ENCODE results near the gene CCDC88B.
"Not testable (repeated sequence)": the region's sequence is repeated elsewhere in the genome, so short reads cannot be mapped to it uniquely, and the experiment has no call there.

CCDC88B gene

DNA sequence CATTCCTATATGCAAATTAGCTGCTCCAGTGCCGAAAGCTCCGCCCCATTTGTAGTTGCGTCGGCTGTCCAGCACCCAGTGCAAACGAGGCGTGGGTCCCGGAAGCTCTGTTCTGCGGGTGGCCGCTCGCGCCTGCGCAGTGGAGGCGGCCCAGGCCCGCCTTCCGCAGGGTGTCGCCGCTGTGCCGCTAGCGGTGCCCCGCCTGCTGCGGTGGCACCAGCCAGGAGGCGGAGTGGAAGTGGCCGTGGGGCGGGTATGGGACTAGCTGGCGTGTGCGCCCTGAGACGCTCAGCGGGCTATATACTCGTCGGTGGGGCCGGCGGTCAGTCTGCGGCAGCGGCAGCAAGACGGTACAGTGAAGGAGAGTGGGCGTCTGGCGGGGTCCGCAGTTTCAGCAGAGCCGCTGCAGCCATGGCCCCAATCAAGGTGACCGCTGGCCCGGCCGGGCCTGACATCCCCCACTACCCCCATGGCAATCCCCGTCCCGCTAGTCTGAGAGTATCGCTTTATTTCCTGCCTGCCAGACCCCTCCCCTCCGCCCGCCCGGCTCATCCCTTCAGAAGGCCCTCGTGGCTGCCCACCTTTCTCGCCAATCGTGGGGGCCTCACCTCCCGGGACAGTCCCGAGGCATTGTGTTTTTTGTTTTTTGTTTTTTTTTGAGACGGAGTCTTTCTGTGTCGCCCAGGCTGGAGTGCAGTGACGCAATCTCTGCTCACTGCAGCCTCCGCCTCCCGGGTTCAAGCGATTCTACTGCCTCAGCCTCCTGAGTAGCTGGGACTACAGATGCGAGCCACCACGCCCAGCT, 21.8 kb upstream of the CCDC88B start, which contains the start of gene PRDX5:
PRDX5 (plus strand) TSS at position 161 of the 805 bp plus-strand sequence; CDS start at position 256, 95 bp downstream.
- Histone ChIP-seq H3K9ac (peak within 1 kb of the TSS; percentile 81 to 94 (median 85)), H3K4me3 (peak within 1 kb of the TSS; percentile 73 to 92 (median 81)), H3K9me3 (replicated peaks in 1 of 11) (no peaks in the 10 kb centered on the region), H3K36me3 (peaks cover 33 to 62% (median 47%) of the 10 kb centered on the region in 11 experiments), H4K20me1 (peaks cover 8 to 40% (median 33%) of the 10 kb centered on the region in 11 experiments; a peak in 19 of 22 replicates), H3K27ac (peak within 1 kb of the TSS; percentile 86 to 94 (median 89)), H3K27me3 (no peaks in the 10 kb centered on the region), H3K4me1 (peaks cover 31 to 66% (median 44%) of the 10 kb centered on the region in 10 experiments), H3K4me2 (peak within 1 kb of the TSS; percentile 86 to 97 (median 94))
- TF ChIP-seq Cebpa-rat (IDR thresholded peaks at IDR 0.05), result peak in 8 of 11 experiments; percentile 25 to 76 (median 49); a peak in 9 of 22 replicates

DNA sequence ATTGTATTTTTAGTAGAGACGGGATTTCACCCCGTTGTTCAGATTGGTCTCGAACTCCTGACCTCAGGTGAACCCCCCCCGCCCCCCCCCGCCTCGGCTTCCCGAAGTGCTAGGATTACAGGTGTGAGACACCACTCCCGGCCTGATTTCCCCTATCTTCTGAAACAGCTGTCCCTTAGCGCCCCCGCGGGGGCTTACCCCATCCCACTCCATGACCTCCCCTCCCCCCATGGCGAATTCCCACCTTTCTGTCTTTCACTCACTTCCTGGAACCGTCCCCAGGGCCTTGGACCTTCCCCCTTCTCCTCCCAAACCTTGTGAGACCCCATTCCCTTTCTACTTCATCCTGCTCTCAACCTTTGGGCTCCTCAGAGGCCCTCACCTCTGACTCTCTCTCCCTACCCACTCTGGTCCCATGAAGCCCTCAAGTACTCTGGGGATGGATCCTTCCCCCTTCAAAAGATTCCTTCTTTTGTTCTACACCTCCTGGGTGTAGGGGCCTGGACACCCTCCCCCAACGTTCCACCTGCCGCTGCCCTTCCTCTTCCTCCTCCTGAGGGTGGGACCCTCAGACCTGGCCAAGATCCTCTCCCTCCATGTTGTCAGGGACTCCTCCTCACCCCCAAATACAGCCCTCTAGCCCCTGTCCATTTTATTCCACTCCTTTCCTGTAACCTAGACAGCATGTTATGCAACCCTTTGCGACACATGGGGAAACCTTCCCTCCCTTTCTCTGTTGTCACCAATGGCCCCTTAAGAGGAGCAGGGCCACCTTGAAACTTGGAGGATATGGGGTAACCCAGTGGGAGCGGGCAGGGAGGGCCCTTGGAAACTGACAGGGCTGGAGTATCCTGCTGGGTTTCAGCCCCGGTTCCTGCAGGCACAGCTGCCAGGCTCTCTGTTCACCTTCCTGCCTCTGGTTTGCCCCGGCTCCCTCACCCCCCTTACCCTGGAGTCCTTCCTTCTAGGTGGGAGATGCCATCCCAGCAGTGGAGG, 20.9 kb upstream of the CCDC88B start:
- Histone ChIP-seq H3K27me3 (no peaks in the 10 kb centered on the region), H3K36me3 (peaks cover 24 to 53% (median 39%) of the 10 kb centered on the region in 11 experiments), H3K27ac (peak overlapping the region; percentile 35 to 94 (median 88); a peak in 21 of 22 replicates), H3K9ac (peak overlapping the region; percentile 81 to 94 (median 85)), H3K4me1 (peaks cover 37 to 66% (median 46%) of the 10 kb centered on the region in 10 experiments), H4K20me1 (peaks cover 1 to 31% (median 24%) of the 10 kb centered on the region in 11 experiments; a peak in 18 of 22 replicates), H3K4me3 (peak overlapping the region; percentile 73 to 92 (median 81)), H3K4me2 (peak overlapping the region; percentile 86 to 97 (median 94)), H3K9me3 (replicated peaks in 1 of 11) (no peaks in the 10 kb centered on the region)
- TF ChIP-seq Cebpa-rat (IDR thresholded peaks at IDR 0.05), result peak in 4 of 11 experiments; percentile 14 to 65 (median 38); a peak in 4 of 22 replicates

DNA sequence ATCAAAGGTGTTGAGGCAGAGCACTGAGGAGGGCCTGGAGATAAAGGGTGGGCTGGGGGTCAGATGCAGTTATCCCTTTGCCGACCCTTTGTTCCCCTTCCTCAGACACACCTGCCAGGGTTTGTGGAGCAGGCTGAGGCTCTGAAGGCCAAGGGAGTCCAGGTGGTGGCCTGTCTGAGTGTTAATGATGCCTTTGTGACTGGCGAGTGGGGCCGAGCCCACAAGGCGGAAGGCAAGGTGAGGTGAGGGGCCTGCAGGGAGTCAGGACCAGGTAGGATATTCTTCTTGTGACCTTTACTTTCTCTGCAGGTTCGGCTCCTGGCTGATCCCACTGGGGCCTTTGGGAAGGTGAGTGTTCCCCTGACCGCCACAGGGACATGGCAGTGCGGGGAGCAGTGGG, 19.4 kb upstream of the CCDC88B start:
- Histone ChIP-seq H3K9me3 (replicated peaks in 1 of 11) (no peaks in the 10 kb centered on the region), H3K36me3 (peaks cover 9 to 38% (median 24%) of the 10 kb centered on the region in 11 experiments), H3K9ac (0 out of 22 replicates have a peak overlapping the region, but pooled peaks of 2 of the 11 experiments have one; percentile 13 to 19), H3K4me2 (0 out of 22 replicates have a peak overlapping the region, but pooled peaks of 1 of the 11 experiments have one; percentile 96), H3K4me1 (peaks cover 24 to 53% (median 42%) of the 10 kb centered on the region in 10 experiments), H3K4me3 (no peak overlapping the region), H3K27ac (peak overlapping the region in 1 of 11 experiments; percentile 38; a peak in 1 of 22 replicates), H4K20me1 (peaks cover 0 to 16% (median 9%) of the 10 kb centered on the region in 11 experiments; a peak in 14 of 22 replicates), H3K27me3 (no peaks in the 10 kb centered on the region)
- TF ChIP-seq Cebpa-rat (IDR thresholded peaks at IDR 0.05), result no peak

DNA sequence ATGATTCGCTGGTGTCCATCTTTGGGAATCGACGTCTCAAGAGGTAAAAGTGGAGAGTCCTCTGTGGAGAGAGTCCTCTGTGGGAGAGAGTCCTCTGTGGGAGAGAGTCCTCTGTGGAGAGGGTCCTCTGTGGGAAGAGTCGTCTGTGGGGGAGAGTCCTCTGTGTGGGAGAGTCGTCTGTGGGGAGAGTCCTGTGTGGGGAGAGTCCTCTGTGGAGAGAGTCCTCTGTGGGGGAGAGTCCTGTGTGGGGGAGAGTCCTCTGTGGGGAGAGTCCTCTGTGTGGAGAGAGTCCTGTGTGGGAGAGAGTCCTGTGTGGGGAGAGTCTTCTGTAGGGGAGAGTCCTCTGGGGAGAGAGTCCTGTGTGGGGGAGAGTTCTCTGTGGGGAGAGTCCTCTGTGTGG, 19.0 kb upstream of the CCDC88B start:
- TF ChIP-seq Cebpa-rat (IDR thresholded peaks at IDR 0.05), result no peak
- Histone ChIP-seq H3K4me3 (no peak overlapping the region), H3K4me2 (no peak overlapping the region), H3K27me3 (no peaks in the 10 kb centered on the region), H3K9ac (peak overlapping the region in 6 of 11 experiments; percentile 10 to 29 (median 18); a peak in 1 of 22 replicates), H3K27ac (peak overlapping the region in 4 of 11 experiments; percentile 1 to 38 (median 16); a peak in 3 of 22 replicates), H4K20me1 (peaks cover 0 to 11% (median 5%) of the 10 kb centered on the region in 11 experiments; a peak in 11 of 22 replicates), H3K36me3 (peaks cover 5 to 34% (median 19%) of the 10 kb centered on the region in 11 experiments; a peak in 21 of 22 replicates), H3K4me1 (peaks cover 19 to 48% (median 38%) of the 10 kb centered on the region in 10 experiments), H3K9me3 (replicated peaks in 1 of 11) (no peaks in the 10 kb centered on the region)

DNA sequence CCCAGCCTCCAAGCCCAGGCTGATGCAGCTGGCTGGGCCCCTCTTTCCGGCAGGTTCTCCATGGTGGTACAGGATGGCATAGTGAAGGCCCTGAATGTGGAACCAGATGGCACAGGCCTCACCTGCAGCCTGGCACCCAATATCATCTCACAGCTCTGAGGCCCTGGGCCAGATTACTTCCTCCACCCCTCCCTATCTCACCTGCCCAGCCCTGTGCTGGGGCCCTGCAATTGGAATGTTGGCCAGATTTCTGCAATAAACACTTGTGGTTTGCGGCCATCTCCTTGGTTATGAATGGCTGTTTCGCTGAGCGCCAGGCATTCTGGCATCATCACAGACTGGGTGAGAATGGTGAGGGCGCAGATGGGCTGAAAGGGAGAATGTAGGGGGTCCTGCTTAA, 18.5 kb upstream of the CCDC88B start:
- H4K20me1 ChIP-seq, result peaks cover 0 to 6% (median 0%) of the 10 kb centered on the region in 11 experiments; a peak in 5 of 22 replicates
- no peak for TF ChIP-seq Cebpa-rat (IDR thresholded peaks at IDR 0.05)
- H3K27ac ChIP-seq, result peak overlapping the region in 4 of 11 experiments; percentile 1 to 38 (median 16); a peak in 2 of 22 replicates
- peaks cover 0 to 30% (median 14%) of the 10 kb centered on the region in 11 experiments; a peak in 17 of 22 replicates for H3K36me3 ChIP-seq
- no peaks in the 10 kb centered on the region for H3K27me3 ChIP-seq
- H3K9ac ChIP-seq, result peak overlapping the region in 3 of 11 experiments; percentile 10 to 28 (median 17); a peak in 2 of 22 replicates
- H3K4me1 ChIP-seq, result peaks cover 14 to 43% (median 33%) of the 10 kb centered on the region in 10 experiments
- H3K4me2 ChIP-seq, result no peak overlapping the region
- H3K9me3 ChIP-seq (replicated peaks in 1 of 11), result no peaks in the 10 kb centered on the region
- H3K4me3 ChIP-seq, result no peak overlapping the region

DNA sequence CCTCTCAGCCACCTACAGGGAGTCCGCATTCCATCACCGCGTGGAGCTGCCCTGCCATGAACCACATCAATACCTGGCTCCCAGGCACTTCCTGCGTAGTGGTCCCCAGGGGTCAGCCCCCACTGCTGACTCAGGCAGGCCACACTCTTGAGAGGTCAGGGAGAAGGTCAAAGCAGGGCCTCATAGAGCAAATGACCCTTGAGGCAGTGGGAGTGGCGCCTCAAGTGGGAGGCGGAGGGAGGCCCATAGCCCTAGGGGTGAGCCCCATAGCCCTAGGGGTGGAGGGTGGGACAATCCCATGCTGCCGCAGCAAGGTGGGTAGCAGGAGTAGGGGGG, 17.1 kb upstream of the CCDC88B start:
- Histone ChIP-seq H3K4me1 (peaks cover 11 to 40% (median 31%) of the 10 kb centered on the region in 10 experiments), H4K20me1 (no peaks in the 10 kb centered on the region), H3K27ac (peak overlapping the region in 2 of 11 experiments; percentile 36 to 38; a peak in 3 of 22 replicates), H3K27me3 (no peaks in the 10 kb centered on the region), H3K4me3 (no peak overlapping the region), H3K4me2 (peak overlapping the region in 8 of 11 experiments; percentile 20 to 61 (median 44); a peak in 15 of 22 replicates), H3K36me3 (peaks cover 0 to 30% (median 14%) of the 10 kb centered on the region in 11 experiments; a peak in 15 of 22 replicates), H3K9me3 (replicated peaks in 1 of 11) (peaks cover 0 to 11% (median 0%) of the 10 kb centered on the region in 11 experiments; a peak in 9 of 22 replicates), H3K9ac (peak overlapping the region in 4 of 11 experiments; percentile 16 to 47 (median 24); a peak in 3 of 22 replicates)
- no peak for TF ChIP-seq Cebpa-rat (IDR thresholded peaks at IDR 0.05)

DNA sequence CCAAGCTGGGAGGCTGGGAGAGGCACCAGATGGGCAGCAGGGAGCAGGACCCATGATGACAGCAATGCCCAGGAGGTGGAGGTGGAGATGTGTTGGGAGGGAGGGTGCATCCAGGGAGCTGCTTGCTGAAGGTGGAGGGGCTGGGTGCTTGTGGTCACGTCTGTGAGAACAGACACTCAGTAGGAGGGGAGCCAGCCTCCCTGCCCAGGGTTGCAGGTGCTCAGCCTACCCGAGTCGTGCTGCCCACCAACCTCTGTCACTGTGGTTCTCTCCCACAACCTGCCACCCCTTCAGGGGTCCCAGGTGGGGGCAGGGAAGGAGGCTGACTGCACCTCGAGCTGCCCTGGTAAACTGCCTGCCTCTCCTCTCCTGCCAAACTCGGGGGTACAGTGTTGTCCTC, 16.6 kb upstream of the CCDC88B start:
- Histone ChIP-seq H3K27ac (0 out of 22 replicates have a peak overlapping the region, but pooled peaks of 2 of the 11 experiments have one; percentile 7 to 36), H3K27me3 (no peaks in the 10 kb centered on the region), H3K4me1 (peaks cover 11 to 40% (median 31%) of the 10 kb centered on the region in 10 experiments), H4K20me1 (no peaks in the 10 kb centered on the region), H3K36me3 (peaks cover 0 to 30% (median 14%) of the 10 kb centered on the region in 11 experiments; a peak in 15 of 22 replicates), H3K9me3 (replicated peaks in 1 of 11) (peaks cover 0 to 11% (median 0%) of the 10 kb centered on the region in 11 experiments; a peak in 9 of 22 replicates), H3K9ac (peak overlapping the region in 4 of 11 experiments; percentile 13 to 41 (median 17); a peak in 2 of 22 replicates), H3K4me3 (no peak overlapping the region), H3K4me2 (peak overlapping the region in 7 of 11 experiments; percentile 36 to 61 (median 45); a peak in 10 of 22 replicates)
- no peak for TF ChIP-seq Cebpa-rat (IDR thresholded peaks at IDR 0.05)

DNA sequence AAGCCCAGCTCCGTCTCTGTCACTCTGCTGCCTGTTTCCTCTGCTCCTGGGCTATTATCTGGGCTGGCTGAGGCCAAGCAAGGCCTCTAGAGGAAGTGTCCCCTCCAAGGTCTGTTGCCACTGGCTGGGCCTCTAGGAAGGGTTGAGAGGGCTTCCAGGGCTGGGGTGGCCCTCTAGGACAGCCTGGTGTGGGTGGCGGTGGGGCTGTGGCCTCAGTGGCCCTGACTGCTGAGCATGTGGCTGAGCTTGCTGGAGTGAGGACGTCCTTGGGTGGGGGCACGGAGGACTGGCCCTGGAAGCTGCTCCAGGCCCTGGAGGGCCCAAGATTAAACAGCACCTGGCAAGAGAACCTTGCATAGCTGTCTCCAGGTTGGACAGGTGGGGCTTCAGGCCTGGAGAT, 16.0 kb upstream of the CCDC88B start:
- Histone ChIP-seq H3K27ac (peak overlapping the region in 2 of 11 experiments; percentile 12 to 13; a peak in 1 of 22 replicates), H3K9me3 (replicated peaks in 1 of 11) (peaks cover 0 to 11% (median 0%) of the 10 kb centered on the region in 11 experiments; a peak in 9 of 22 replicates), H3K4me1 (peaks cover 8 to 37% (median 27%) of the 10 kb centered on the region in 10 experiments), H3K36me3 (peaks cover 0 to 30% (median 14%) of the 10 kb centered on the region in 11 experiments; a peak in 15 of 22 replicates), H3K9ac (peak overlapping the region in 1 of 11 experiments; percentile 14; a peak in 1 of 22 replicates), H3K4me2 (0 out of 22 replicates have a peak overlapping the region, but pooled peaks of 1 of the 11 experiments have one; percentile 36)
- not testable (repeated sequence) for H3K4me3 ChIP-seq, H3K27me3 ChIP-seq, H4K20me1 ChIP-seq
